K562 (cell line): Measurements from ENCODE around the gene CSNK1D. TPM values are rescaled to one million over a fixed set of nuclear protein-coding genes. Genes with fewer than 3 reads are reported as not detected.
A peak's percentile ranks its signal among the peaks of the same experiment; 100 is the strongest.

Source experiments
- ARID3A ChIP-seq: IDR thresholded peaks from 2 replicates; pipeline ENCODE4 v1.6.1; 2012; ENCODE audit warnings: low read depth, low read length, improper control_type of control experiment, borderline replicate concordance
- ASH1L ChIP-seq: fragments of 450-650 bp; IDR thresholded peaks from 2 replicates; pipeline ENCODE4 v1.6.1; 2018; ENCODE audit warnings: borderline replicate concordance, mild to moderate bottlenecking, low read depth; ENCODE audit not compliant: partially characterized antibody
- ATF6 ChIP-seq: sonication (generic); formaldehyde crosslinking; IDR thresholded peaks from 2 replicates; pipeline ENCODE4 v1.4.0; 2020; ENCODE audit warnings: mild to moderate bottlenecking, missing genetic modification reagents
- BRF1 ChIP-seq: IDR thresholded peaks from 3 replicates; pipeline ENCODE4 v1.6.1; 2011; ENCODE audit warnings: borderline replicate concordance, mild to moderate bottlenecking; ENCODE audit not compliant: insufficient read length; ENCODE audit errors: extremely low read depth
- CBX3 ChIP-seq, 2 experiments: IDR thresholded peaks; 1 replicate in 1 of 2; 2 replicates in 1 of 2; pipeline ENCODE4 v1.6.1; 2012; ENCODE audit warnings: inconsistent platforms in 2 of 2, low read length in 2 of 2, borderline replicate concordance in 1 of 2, control low read depth in 1 of 2
- CEBPB ChIP-seq: fragments of 450-650 bp; IDR thresholded peaks from 2 replicates; pipeline ENCODE4 v1.6.1; 2016; ENCODE audit warnings: missing genetic modification characterization, missing compliant biosample characterization
- CGGBP1 ChIP-seq: fragments of 250-450 bp; sonication (Bioruptor Pico); IDR thresholded peaks from 2 replicates; pipeline ENCODE4 v1.9.0; 2021; ENCODE audit warnings: mild to moderate bottlenecking
- CREM ChIP-seq: IDR thresholded peaks from 2 replicates; pipeline ENCODE4 v1.6.1; 2014; ENCODE audit warnings: antibody characterized with exemption, low read depth
- EP400 ChIP-seq: fragments of 450-650 bp; IDR thresholded peaks from 2 replicates; pipeline ENCODE4 v1.6.1; 2017; ENCODE audit warnings: antibody characterized with exemption, mild to moderate bottlenecking, moderate library complexity
- HNRNPL ChIP-seq: fragments of 200-400 bp; formaldehyde crosslinking; IDR thresholded peaks from 2 replicates; pipeline ENCODE4 v1.6.1; 2017; ENCODE audit warnings: low read depth, mild to moderate bottlenecking, low read length
- NFYB ChIP-seq: IDR thresholded peaks from 2 replicates; pipeline ENCODE4 v1.6.1; 2011; ENCODE audit warnings: mild to moderate bottlenecking, moderate library complexity; ENCODE audit not compliant: insufficient read length; ENCODE audit errors: extremely low read depth
- POLR2B ChIP-seq: fragments of 450-650 bp; IDR thresholded peaks from 2 replicates; pipeline ENCODE4 v1.6.1; 2018; ENCODE audit warnings: low read depth; ENCODE audit not compliant: partially characterized antibody
- SIN3B ChIP-seq: fragments of 450-650 bp; IDR thresholded peaks from 2 replicates; pipeline ENCODE4 v1.6.1; 2017; ENCODE audit warnings: low read depth, mild to moderate bottlenecking, moderate library complexity
- USF1 ChIP-seq: sonication (generic); formaldehyde crosslinking; IDR thresholded peaks from 2 replicates; pipeline ENCODE4 v1.9.0; 2022; ENCODE audit warnings: mild to moderate bottlenecking, missing genetic modification reagents
- XRCC3 ChIP-seq: fragments of 450-650 bp; IDR thresholded peaks from 2 replicates; pipeline ENCODE4 v1.6.1; 2017; ENCODE audit warnings: mild to moderate bottlenecking, moderate library complexity
- ZBTB2 ChIP-seq: fragments of 450-650 bp; IDR thresholded peaks from 2 replicates; pipeline ENCODE4 v1.6.1; 2016; ENCODE audit warnings: antibody characterized with exemption
- ZNF12 ChIP-seq: sonication (generic); formaldehyde crosslinking; IDR thresholded peaks from 2 replicates; pipeline ENCODE4 v1.4.0; 2020; ENCODE audit warnings: mild to moderate bottlenecking, missing genetic modification reagents
- ZNF121 ChIP-seq: sonication (generic); formaldehyde crosslinking; conservative IDR thresholded peaks from 2 replicates; pipeline ENCODE4 v1.8.0; 2022; ENCODE audit warnings: missing genetic modification reagents
- ZNF512 ChIP-seq: IDR thresholded peaks from 2 replicates; pipeline ENCODE4 v1.6.1; 2016; ENCODE audit warnings: missing genetic modification characterization, missing compliant biosample characterization
- polyA plus RNA-seq, 8 experiments: library from polyadenylated mRNA; depleted of rRNA in 4 of 8; stranded (reverse) in 5 of 8; unstranded in 3 of 8; fragments of >200 nt; fragmentation: Nextera tagmentation in 2 of 8; fragmentation: Illumina TruSeq in 1 of 8; extraction: Ambion mirVana in 2 of 8; extraction: Trizol in 1 of 8; gene quantifications; 2 replicates each; pipeline versions ENCODE4 v1.2.1 to v1.2.3, GENCODE V29; 2011 to 2014; ENCODE audit warnings: inconsistent platforms in 1 of 8, missing spikeins in 1 of 8
- total RNA-seq, 7 experiments: library from RNA; depleted of rRNA in 6 of 7; stranded (reverse); fragments of >200 nt in 6 of 7; fragmentation: Illumina TruSeq in 2 of 7; extraction: Trizol in 2 of 7; gene quantifications; 2 replicates each; pipeline versions ENCODE4 v1.2.1 to v1.2.3, GENCODE V29; 2011 to 2021; ENCODE audit warnings: low replicate concordance in 1 of 7

The CSNK1D gene
- total and polyA plus RNA-seq, 9 of the 15 experiments (the other 6 are each of a cell fraction or from before 2014, with no cell fraction given): 6.5 to 133 (median 41.3) TPM

- TF ChIP-seq USF1 (CRISPR knock-in tag): peak; percentile 50; the same call in 1 of the 2 replicates
- TF ChIP-seq SIN3B: no peak
- TF ChIP-seq ZNF512 (tag): no peak
- no peak for TF ChIP-seq ARID3A
- no peak for TF ChIP-seq POLR2B
- TF ChIP-seq CREM: peak; percentile 54
- TF ChIP-seq ASH1L: no peak
- no peak for TF ChIP-seq ZNF12 (CRISPR knock-in tag)
- no peak; a peak in 1 of 3 replicates for TF ChIP-seq CBX3 (IDR thresholded peaks at IDR 0.05; ENCODE audit: borderline replicate concordance in 1 of 2, low read length in 2 of 2)
- TF ChIP-seq NFYB: no peak
- TF ChIP-seq BRF1: no peak
- TF ChIP-seq CGGBP1 (CRISPR knock-in tag): no peak
- peak; percentile 71 for TF ChIP-seq EP400
- no peak for TF ChIP-seq ZNF121 (CRISPR knock-in tag)
- TF ChIP-seq ZBTB2: peak; percentile 73
- no peak for TF ChIP-seq HNRNPL
- no peak for TF ChIP-seq ATF6 (CRISPR knock-in tag)
- TF ChIP-seq XRCC3: no peak
- no peak for TF ChIP-seq CEBPB
Observed at GRCh38 chr17:82297714-82298537, 24.4 kb upstream of the CSNK1D start (continued).
